GM21717 (cell line): ENCODE data around the gene HFM1.

ENCODE experiments used
- ATAC-seq: cut with Tn5 transposase; IDR thresholded peaks from one replicate; pipeline ENCODE4 v1.9.1; 2021; ENCODE audit warnings: mild to moderate bottlenecking, moderate library complexity; ENCODE audit not compliant: unreplicated experiment

The HFM1 gene

GRCh38 chr1:91278754-91279153 is 125.9 kb downstream of the HFM1 start:
- ATAC-seq, result no peak

- ATAC-seq, result no peak
Measured at GRCh38 chr1:91273875-91274274, 130.8 kb downstream of the HFM1 start.

- no peak for ATAC-seq
Measured at GRCh38 chr1:91261655-91262054, 143.0 kb downstream of the HFM1 start.

GRCh38 chr1:91245435-91245834 is 159.2 kb downstream of the HFM1 start:
- ATAC-seq, result no peak

GRCh38 chr1:91244737-91245136 is 159.9 kb downstream of the HFM1 start:
- no peak for ATAC-seq

- no peak for ATAC-seq
Measured at GRCh38 chr1:91243171-91243570, 161.5 kb downstream of the HFM1 start.

- no peak for ATAC-seq
Measured at GRCh38 chr1:91234181-91234580, 170.5 kb downstream of the HFM1 start.

GRCh38 chr1:91226741-91227140 is 177.9 kb downstream of the HFM1 start:
- ATAC-seq, result no peak

- no peak for ATAC-seq
Measured at GRCh38 chr1:91224878-91225277, 179.8 kb downstream of the HFM1 start.

GRCh38 chr1:91221017-91221416 is 183.6 kb downstream of the HFM1 start:
- no peak for ATAC-seq

GRCh38 chr1:91217911-91218310 is 186.7 kb downstream of the HFM1 start:
- no peak for ATAC-seq
